HCT116 (cell line): ENCODE data around the gene CERKL. TPM values are rescaled to one million over a fixed set of nuclear protein-coding genes. Genes with fewer than 3 reads are reported as not detected.
A peak's percentile ranks its signal among the peaks of the same experiment; 100 is the strongest.

ENCODE experiments used
- ATAC-seq: fragments of 200-7000 bp; cut with Tn5 transposase; 2 replicates; pipeline ENCODE4 v1.9.1; 2020; ENCODE audit warnings: mild to moderate bottlenecking, moderate library complexity
- BruUV-seq: library from RNA; stranded (reverse); fragments of 400-500 nt; replicated peaks from 2 replicates; lab custom pipeline; 2021; lab: Mats Ljungman, UMichigan
- CTCF ChIA-PET: fragments of 300-600 bp; sonication (Branson Sonifier 250); formaldehyde crosslinking; loops from one replicate; lab custom pipeline; 2021; ENCODE audit warnings: antibody characterized with exemption; lab: Charles Lee
- POLR2A ChIA-PET: fragments of 300-600, 350-600 bp; sonication (Branson Sonifier 250); formaldehyde crosslinking; loops from one replicate; lab custom pipeline; 2021; ENCODE audit warnings: antibody characterized with exemption; lab: Charles Lee
- RAD21 ChIA-PET, 2 experiments: fragments of 300-600 bp; sonication (Branson Sonifier 250); formaldehyde crosslinking; loops; one replicate each; lab custom pipeline; 2023; ENCODE audit warnings: low total read pairs in 2 of 2; ENCODE audit not compliant: uncharacterized antibody in 2 of 2, unreplicated experiment in 2 of 2, low non-redundant PET in 1 of 2; lab: Charles Lee
- DNase-seq: peaks from one replicate; pipeline ENCODE4 v3.0.0-alpha.2; 2010; ENCODE audit warnings: low read depth, low spot score
- H2AFZ ChIP-seq: fragments of 200-600 bp; shearing (Covaris generic), sonication (generic); 2 replicates; pipeline ENCODE4 v1.6.1; 2017; ENCODE audit warnings: low read depth, mixed run types, mixed read lengths, antibody characterized with exemption, low read length; ENCODE audit not compliant: poor library complexity, severe bottlenecking
- H3K27ac ChIP-seq: 2 replicates; pipeline ENCODE4 v1.5.1; 2012; ENCODE audit warnings: low read depth, low read length
- H3K27me3 ChIP-seq: fragments of 200-600 bp; sonication (generic); 2 replicates; pipeline ENCODE4 v1.6.1; 2016; ENCODE audit warnings: mixed run types, low read length, mixed read lengths; ENCODE audit not compliant: insufficient read depth
- H3K36me3 ChIP-seq, 2 experiments: fragments of 200-500 bp in 1 of 2; fragments of 200-600 bp in 1 of 2; sonication (Bioruptor generic) in 1 of 2; sonication (generic) in 1 of 2; 2 replicates each; pipeline versions ENCODE4 v1.5.1 to v1.6.1; 2014 to 2016; ENCODE audit warnings: low read length in 2 of 2, inconsistent platforms in 1 of 2, mixed read lengths in 1 of 2, mixed run types in 1 of 2; ENCODE audit not compliant: insufficient read depth in 2 of 2, control insufficient read depth in 1 of 2
- H3K4me1 ChIP-seq, 2 experiments: fragments of 200-600 bp in 1 of 2; sonication (generic) in 1 of 2; 2 replicates each; pipeline versions ENCODE4 v1.5.1 to v1.6.1; 2012 to 2017; ENCODE audit warnings: low read length in 2 of 2, inconsistent platforms in 1 of 2, mild to moderate bottlenecking in 1 of 2, mixed read lengths in 1 of 2, mixed run types in 1 of 2, moderate library complexity in 1 of 2; ENCODE audit not compliant: insufficient read depth in 2 of 2, control insufficient read depth in 1 of 2
- H3K4me2 ChIP-seq: fragments of 200-600 bp; sonication (generic); 2 replicates; pipeline ENCODE4 v1.6.1; 2017; ENCODE audit warnings: mixed run types, low read length, mixed read lengths
- H3K4me3 ChIP-seq, 2 experiments: fragments of 200-600 bp in 1 of 2; sonication (generic) in 1 of 2; replicated peaks in 1 of 2; 2 replicates each; pipeline ENCODE4 v1.5.1; 2011 to 2016; ENCODE audit warnings: low read length in 2 of 2, control low read depth in 1 of 2, low read depth in 1 of 2, mild to moderate bottlenecking in 1 of 2, mixed read lengths in 1 of 2, mixed run types in 1 of 2
- H3K79me2 ChIP-seq: fragments of 200-600 bp; sonication (generic); 2 replicates; pipeline ENCODE4 v1.6.1; 2017; ENCODE audit warnings: mild to moderate bottlenecking, mixed run types, low read length, moderate library complexity, mixed read lengths; ENCODE audit not compliant: insufficient read depth
- H3K9ac ChIP-seq: fragments of 200-600 bp; sonication (generic); 2 replicates; pipeline ENCODE4 v1.6.1; 2016; ENCODE audit warnings: low read length, mixed read lengths
- H3K9me2 ChIP-seq: fragments of 200-600 bp; sonication (generic), shearing (Covaris generic); 2 replicates; pipeline ENCODE4 v1.6.1; 2017; ENCODE audit warnings: mixed run types, mild to moderate bottlenecking, moderate library complexity; ENCODE audit not compliant: insufficient read depth
- H3K9me3 ChIP-seq, 2 experiments: fragments of 200-500 bp in 1 of 2; fragments of 200-600 bp in 1 of 2; sonication (Bioruptor generic) in 1 of 2; sonication (generic) in 1 of 2; 2 replicates each; pipeline ENCODE4 v1.6.1; 2014 to 2017; ENCODE audit warnings: low read length in 2 of 2, mixed read lengths in 2 of 2, inconsistent platforms in 1 of 2, low read depth in 1 of 2, mild to moderate bottlenecking in 1 of 2, mixed run types in 1 of 2, moderate library complexity in 1 of 2; ENCODE audit not compliant: control insufficient read depth in 1 of 2, insufficient read depth in 1 of 2
- H4K20me1 ChIP-seq: fragments of 200-600 bp; sonication (generic), shearing (Covaris generic); 2 replicates; pipeline ENCODE4 v1.6.1; 2017; ENCODE audit warnings: mixed run types, mild to moderate bottlenecking, moderate library complexity; ENCODE audit not compliant: insufficient read depth
- EZH2phosphoT487 ChIP-seq: fragments of 200-600 bp; IDR thresholded peaks from 2 replicates; pipeline ENCODE4 v1.6.1; 2018; ENCODE audit warnings: antibody characterized with exemption, borderline replicate concordance
- JUND ChIP-seq: IDR thresholded peaks from 2 replicates; pipeline ENCODE4 v1.6.1; 2012
- POLR2A ChIP-seq: IDR thresholded peaks from 2 replicates; pipeline ENCODE4 v1.7.0; 2011; ENCODE audit warnings: borderline replicate concordance; ENCODE audit not compliant: insufficient read depth, insufficient read length; ENCODE audit errors: extremely low read depth
- RAD21 ChIP-seq: IDR thresholded peaks from 2 replicates; pipeline ENCODE4 v1.6.1; 2012; ENCODE audit warnings: low read depth, mild to moderate bottlenecking
- SP1 ChIP-seq: IDR thresholded peaks from 2 replicates; pipeline ENCODE4 v1.6.1; 2012; ENCODE audit warnings: low read depth
- ZFX ChIP-seq: fragments of 450-650 bp; IDR thresholded peaks from 2 replicates; pipeline ENCODE4 v1.6.1; 2017
- intact Hi-C: fragments of 100-400 bp; cut with micrococcal nuclease; formaldehyde crosslinking; loops from 2 replicates; pipeline ENCODE4 v1.10.0; 2022
- total RNA-seq: library from RNA; stranded (reverse); gene quantifications from one replicate; pipeline ENCODE4 v1.2.1, GENCODE V29; 2021; ENCODE audit not compliant: unreplicated experiment
- TF ChIP-seq, protein P1 (sequence below): IDR thresholded peaks from 2 replicates; pipeline ENCODE4 v1.6.1; 2012
- TF ChIP-seq, protein P2 (sequence below): IDR thresholded peaks from 2 replicates; pipeline ENCODE4 v1.6.1; 2011; ENCODE audit warnings: mild to moderate bottlenecking, low read length, moderate library complexity; ENCODE audit not compliant: insufficient replicate concordance; ENCODE audit errors: extremely low read depth

The CERKL gene
- total RNA-seq, 1 experiment from 2014 or later, result 0.66 TPM

DNA sequence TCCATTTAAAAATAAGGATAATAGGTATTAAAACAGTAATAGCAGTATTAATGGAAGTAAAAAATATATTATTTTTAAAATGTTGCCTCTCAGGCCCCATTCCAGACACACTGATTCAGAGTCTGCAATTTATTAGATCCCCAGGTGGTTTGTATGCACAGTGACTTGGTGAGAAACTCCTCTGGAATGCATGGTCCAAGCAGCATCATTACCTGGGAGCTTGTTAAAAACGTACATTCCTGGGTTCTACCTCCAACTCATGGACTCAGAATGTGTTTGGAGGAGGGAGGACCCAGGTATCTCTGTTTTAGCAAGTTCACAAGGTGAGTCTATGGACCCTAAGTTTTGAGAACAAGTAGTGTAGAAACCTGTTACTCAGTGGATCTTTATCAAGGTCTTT, 104.1 kb downstream of the CERKL start:
- POLR2A ChIA-PET, result no interaction called here
- no TSS peak for BruUV-seq
- intact Hi-C loops, result no loop called here
- peak; percentile 28 for DNase-seq
- no peaks in the 10 kb centered on the region for H3K79me2 ChIP-seq
- TF ChIP-seq SP1 (0 out of 2 replicates have a peak, but pooled peaks have one; percentile 22), JUND (peak; percentile 27; the same call in 1 of the 2 replicates), RAD21 (no peak), EZH2phosphoT487 (no peak)
- TF ChIP-seq, protein P1, sequence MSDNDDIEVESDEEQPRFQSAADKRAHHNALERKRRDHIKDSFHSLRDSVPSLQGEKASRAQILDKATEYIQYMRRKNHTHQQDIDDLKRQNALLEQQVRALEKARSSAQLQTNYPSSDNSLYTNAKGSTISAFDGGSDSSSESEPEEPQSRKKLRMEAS, result peak; percentile 39; the same call in 1 of the 2 replicates
- no peaks in the 10 kb centered on the region for H3K36me3 ChIP-seq
- H3K4me2 ChIP-seq, result peak overlapping the region; percentile 45
- no peaks in the 10 kb centered on the region for H4K20me1 ChIP-seq
- H3K4me1 ChIP-seq, result peaks cover 6 to 16% of the 10 kb centered on the region in 2 experiments
- H3K27ac ChIP-seq, result no peak overlapping the region
- ATAC-seq, result peak; percentile 97
- RAD21 ChIA-PET, result no interaction called here
- H2AFZ ChIP-seq, result peak overlapping the region; percentile 94
- H3K9ac ChIP-seq, result no peak overlapping the region
- H3K9me3 ChIP-seq, result no peaks in the 10 kb centered on the region
- H3K4me3 ChIP-seq, result no peak overlapping the region
- H3K9me2 ChIP-seq, result peaks cover 5% of the 10 kb centered on the region; the same call in 1 of the 2 replicates
- H3K27me3 ChIP-seq, result no peaks in the 10 kb centered on the region
- CTCF ChIA-PET, result no interaction called here

DNA sequence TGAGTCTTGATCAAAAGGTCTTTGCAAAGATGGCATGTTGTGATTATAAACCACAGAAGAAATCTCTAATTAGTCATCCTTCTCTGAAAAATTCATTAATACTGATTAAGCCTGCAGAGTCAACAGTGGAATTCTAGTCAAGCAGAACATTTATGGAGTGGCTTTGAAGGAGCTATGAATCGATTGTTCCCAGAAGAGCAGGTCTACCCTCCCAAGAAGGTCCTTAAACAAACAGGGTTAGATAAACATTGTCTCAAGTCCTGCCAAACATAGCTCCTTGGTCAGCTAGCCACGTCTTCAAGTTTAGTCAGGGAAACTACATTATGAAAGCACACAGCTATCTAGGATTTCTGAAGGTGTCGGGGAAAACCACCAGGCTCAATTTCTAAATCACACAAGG, 110.8 kb downstream of the CERKL start:
- POLR2A ChIA-PET, result no interaction called here
- ATAC-seq (no peak), DNase-seq (no peak)

More for the DNA sequence above, 110.8 kb downstream of the CERKL start:
- intact Hi-C loops, result no loop called here
- Histone ChIP-seq H3K9me2 (peaks cover 5% of the 10 kb centered on the region; the same call in 1 of the 2 replicates), H4K20me1 (no peaks in the 10 kb centered on the region), H3K4me1 (peaks cover 0 to 4% of the 10 kb centered on the region in 2 experiments; a peak in 1 of 4 replicates), H3K27me3 (no peaks in the 10 kb centered on the region), H3K9me3 (no peaks in the 10 kb centered on the region), H3K4me3 (no peak overlapping the region), H3K9ac (no peak overlapping the region), H3K4me2 (peak overlapping the region; percentile 27), H3K79me2 (no peaks in the 10 kb centered on the region), H2AFZ (peak overlapping the region; percentile 47), H3K36me3 (no peaks in the 10 kb centered on the region), H3K27ac (no peak overlapping the region)
- TF ChIP-seq ZFX (no peak), POLR2A (no peak), SP1 (peak; percentile 24; the same call in 1 of the 2 replicates), RAD21 (no peak)
- TF ChIP-seq, protein P2, sequence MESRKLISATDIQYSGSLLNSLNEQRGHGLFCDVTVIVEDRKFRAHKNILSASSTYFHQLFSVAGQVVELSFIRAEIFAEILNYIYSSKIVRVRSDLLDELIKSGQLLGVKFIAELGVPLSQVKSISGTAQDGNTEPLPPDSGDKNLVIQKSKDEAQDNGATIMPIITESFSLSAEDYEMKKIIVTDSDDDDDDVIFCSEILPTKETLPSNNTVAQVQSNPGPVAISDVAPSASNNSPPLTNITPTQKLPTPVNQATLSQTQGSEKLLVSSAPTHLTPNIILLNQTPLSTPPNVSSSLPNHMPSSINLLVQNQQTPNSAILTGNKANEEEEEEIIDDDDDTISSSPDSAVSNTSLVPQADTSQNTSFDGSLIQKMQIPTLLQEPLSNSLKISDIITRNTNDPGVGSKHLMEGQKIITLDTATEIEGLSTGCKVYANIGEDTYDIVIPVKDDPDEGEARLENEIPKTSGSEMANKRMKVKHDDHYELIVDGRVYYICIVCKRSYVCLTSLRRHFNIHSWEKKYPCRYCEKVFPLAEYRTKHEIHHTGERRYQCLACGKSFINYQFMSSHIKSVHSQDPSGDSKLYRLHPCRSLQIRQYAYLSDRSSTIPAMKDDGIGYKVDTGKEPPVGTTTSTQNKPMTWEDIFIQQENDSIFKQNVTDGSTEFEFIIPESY, result no peak
- BruUV-seq, result no TSS peak
- ChIA-PET RAD21 (no interaction called here), CTCF (no interaction called here)
